ENCODE measurements around the gene MEI4.
"Not testable (repeated sequence)": the region's sequence is repeated elsewhere in the genome, so short reads cannot be mapped to it uniquely, and the experiment has no call there.

Gene MEI4

DNA sequence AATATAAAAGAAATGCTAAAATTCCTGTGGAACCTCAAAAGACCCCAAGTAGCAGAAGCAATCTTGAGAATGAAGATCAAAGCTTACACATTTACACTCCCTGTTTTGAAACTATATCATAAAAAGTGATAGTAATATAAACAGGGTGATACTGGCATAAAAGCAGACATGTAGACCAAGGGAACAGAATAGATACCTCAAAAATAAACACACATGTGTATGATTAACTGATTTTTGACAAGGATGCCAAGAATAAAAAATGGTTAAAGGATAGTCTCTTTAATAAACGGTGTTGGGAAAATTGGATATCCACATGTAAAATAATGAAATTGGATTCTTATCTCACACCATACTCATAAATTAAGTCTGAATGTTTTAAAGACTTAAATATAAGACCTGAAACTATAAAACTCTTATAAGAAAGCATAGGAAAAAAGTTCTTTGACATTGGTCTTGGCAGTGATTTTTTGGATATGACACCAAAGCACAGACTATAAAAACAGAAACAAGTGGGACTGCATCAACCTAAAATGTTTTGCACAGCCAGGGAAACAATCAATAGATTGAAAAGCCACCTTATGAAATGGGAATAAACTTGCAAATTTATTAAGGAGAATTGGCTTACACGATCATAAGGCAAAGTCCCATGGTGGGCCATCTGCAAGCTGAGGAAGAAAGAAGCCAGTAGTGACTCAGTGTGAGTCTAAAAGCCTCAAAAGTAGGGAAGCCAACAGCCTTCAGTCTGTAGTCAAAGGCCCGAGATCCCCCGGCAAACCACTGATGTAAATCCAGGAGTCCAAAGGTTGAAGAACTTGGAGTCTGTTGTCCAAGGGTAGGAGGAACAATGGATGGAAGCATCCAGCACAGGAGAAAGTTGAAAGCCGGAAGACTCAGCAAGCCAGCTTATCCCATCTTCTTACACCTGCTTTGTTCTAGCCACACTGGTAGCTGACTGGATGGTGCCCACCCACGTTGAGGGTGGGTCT is 144.3 kb downstream of the MEI4 start:
- Histone ChIP-seq H3K27me3 (no peaks in the 10 kb centered on the region), H3K27ac (no peak overlapping the region), H3K4me2 (no peak overlapping the region), H3K36me3 (no peaks in the 10 kb centered on the region), H3K4me3 (no peak overlapping the region), H3K9ac (no peak overlapping the region), H3K4me1 (no peaks in the 10 kb centered on the region), H4K20me1 (no peaks in the 10 kb centered on the region), H3K9me3 (peaks cover 8% of the 10 kb centered on the region; the same call in 1 of the 2 replicates)
- TF ChIP-seq Cebpa-rat (IDR thresholded peaks at IDR 0.05) = no peak

DNA sequence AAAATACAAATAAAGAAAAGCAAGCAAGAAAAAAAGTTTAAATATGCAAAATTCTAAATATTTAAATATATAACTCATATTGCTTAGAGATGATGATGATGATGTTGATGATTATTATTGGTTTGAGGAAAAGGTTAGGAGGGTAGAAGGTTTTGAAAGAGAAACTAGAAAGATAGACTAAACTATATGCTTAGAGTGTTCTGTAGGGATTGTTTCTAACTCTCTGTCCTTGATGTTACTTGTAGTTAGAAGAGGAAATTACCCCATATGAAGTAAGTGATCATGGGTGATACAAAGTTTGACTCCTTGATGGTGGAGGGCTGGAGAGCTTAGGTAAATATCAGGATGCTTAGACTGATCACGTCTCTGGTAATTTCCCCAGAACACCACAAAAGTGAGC is 159.5 kb downstream of the MEI4 start:
- H3K4me2 ChIP-seq = no peak overlapping the region

DNA sequence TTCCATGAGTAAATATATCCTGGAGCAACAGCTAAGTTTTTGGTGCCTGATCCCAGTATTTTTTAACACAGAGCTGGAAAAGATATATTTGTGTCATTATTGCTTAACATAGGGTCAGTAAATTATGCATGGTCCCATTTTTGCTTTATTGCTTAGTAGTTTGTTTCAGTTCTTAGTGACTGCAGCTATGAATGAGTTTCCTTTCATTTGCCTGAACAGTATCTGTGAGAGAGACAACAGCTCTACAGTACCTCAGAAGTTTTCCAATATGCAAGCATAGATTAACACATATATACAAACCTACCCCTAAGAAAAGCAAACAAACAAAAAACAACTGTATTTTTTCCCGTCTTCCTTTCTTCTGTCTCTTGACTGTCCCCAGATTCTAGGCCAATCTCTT is 160.3 kb downstream of the MEI4 start:
- no peaks in the 10 kb centered on the region for H3K36me3 ChIP-seq

More for the DNA sequence above, 159.5 kb downstream of the MEI4 start:
- no peaks in the 10 kb centered on the region for H3K4me1 ChIP-seq
- TF ChIP-seq Cebpa-rat (IDR thresholded peaks at IDR 0.05) = no peak
- H3K9ac ChIP-seq = no peak overlapping the region
- no peaks in the 10 kb centered on the region for H3K27me3 ChIP-seq
- H3K4me3 ChIP-seq = no peak overlapping the region
- no peak overlapping the region for H3K27ac ChIP-seq
- H4K20me1 ChIP-seq = no peaks in the 10 kb centered on the region
- no peaks in the 10 kb centered on the region for H3K9me3 ChIP-seq
- no peaks in the 10 kb centered on the region for H3K36me3 ChIP-seq

DNA sequence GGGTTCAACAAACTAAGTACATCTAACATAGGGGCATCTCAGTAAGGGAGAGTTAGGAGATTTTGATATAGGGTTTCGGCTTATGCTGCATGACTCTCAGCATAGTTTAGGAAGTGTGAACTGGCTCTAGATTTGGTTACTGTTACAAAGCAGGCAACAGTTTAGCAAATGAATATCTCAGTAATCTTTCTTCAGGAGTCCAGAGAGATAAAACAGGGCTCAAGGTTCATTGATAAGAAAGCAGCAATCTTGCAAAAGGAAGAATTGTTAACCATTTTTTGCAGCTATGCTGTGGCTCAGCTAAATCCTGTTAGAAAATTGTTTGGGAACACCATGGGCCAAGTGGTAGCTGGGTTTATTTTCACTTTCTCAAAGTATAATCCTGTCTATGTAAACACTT is 161.3 kb downstream of the MEI4 start:
- Histone ChIP-seq H4K20me1 (no peaks in the 10 kb centered on the region), H3K4me2 (no peak overlapping the region), H3K9me3 (no peaks in the 10 kb centered on the region), H3K27ac (no peak overlapping the region), H3K4me3 (no peak overlapping the region), H3K4me1 (no peaks in the 10 kb centered on the region), H3K36me3 (no peaks in the 10 kb centered on the region), H3K27me3 (no peaks in the 10 kb centered on the region), H3K9ac (no peak overlapping the region)
- TF ChIP-seq Cebpa-rat (IDR thresholded peaks at IDR 0.05) = no peak

More for the DNA sequence above, 160.3 kb downstream of the MEI4 start:
- TF ChIP-seq Cebpa-rat (IDR thresholded peaks at IDR 0.05) = no peak
- H3K4me3 ChIP-seq = no peak overlapping the region
- no peaks in the 10 kb centered on the region for H4K20me1 ChIP-seq
- H3K9ac ChIP-seq = no peak overlapping the region
- H3K27ac ChIP-seq = no peak overlapping the region
- H3K4me2 ChIP-seq = no peak overlapping the region
- no peaks in the 10 kb centered on the region for H3K9me3 ChIP-seq
- no peaks in the 10 kb centered on the region for H3K27me3 ChIP-seq
- no peaks in the 10 kb centered on the region for H3K4me1 ChIP-seq

DNA sequence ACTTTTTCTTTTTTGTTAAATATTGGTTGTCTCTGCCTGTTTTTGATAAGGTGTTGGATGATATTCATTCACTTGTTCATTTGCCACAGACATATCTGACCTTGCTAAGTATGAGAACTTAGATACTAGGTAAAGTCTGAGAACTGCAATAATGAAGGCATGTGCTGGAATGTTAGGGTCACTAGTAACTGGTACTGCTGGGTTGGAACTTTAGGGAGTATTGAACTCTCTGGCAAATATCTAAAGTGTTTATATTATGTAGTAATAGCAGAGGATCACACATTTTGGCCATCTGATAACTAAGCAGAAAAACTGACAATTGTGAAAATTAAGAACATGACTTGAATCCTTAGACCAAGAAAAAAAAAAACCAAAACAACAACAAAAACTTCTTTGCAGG is 162.7 kb downstream of the MEI4 start:
- no peak for TF ChIP-seq Cebpa-rat (IDR thresholded peaks at IDR 0.05)
- Histone ChIP-seq H3K27ac (no peak overlapping the region), H3K9me3 (no peaks in the 10 kb centered on the region), H3K36me3 (no peaks in the 10 kb centered on the region), H3K4me1 (no peaks in the 10 kb centered on the region), H3K4me3 (no peak overlapping the region), H4K20me1 (no peaks in the 10 kb centered on the region), H3K4me2 (no peak overlapping the region), H3K27me3 (no peaks in the 10 kb centered on the region), H3K9ac (no peak overlapping the region)

DNA sequence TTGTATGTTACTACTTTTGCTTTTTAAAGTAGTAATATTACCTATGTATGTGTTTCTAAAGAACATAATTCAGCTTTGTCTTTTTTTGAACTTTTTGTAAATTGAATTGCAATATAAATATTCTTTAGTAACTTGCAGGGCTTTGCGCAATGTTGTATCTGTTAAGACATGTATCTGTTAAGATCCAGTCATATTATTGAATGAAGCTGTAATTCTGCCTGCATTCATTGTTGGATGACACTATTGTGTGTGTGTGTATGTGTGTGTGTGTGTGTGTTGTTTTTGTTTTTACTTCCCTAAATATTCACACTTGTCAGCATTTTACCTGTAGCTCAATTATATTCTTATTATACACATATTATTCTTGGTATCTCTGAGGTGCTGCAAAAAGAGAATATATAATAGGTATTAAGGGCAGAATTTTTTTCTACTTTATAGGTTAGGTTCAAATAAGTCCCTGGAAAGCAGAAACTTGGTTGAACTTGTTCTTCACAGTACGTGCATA is 164.0 kb downstream of the MEI4 start:
- no peak for TF ChIP-seq Cebpa-rat (IDR thresholded peaks at IDR 0.05)
- Histone ChIP-seq H3K27ac (no peak overlapping the region), H3K4me2 (no peak overlapping the region)

DNA sequence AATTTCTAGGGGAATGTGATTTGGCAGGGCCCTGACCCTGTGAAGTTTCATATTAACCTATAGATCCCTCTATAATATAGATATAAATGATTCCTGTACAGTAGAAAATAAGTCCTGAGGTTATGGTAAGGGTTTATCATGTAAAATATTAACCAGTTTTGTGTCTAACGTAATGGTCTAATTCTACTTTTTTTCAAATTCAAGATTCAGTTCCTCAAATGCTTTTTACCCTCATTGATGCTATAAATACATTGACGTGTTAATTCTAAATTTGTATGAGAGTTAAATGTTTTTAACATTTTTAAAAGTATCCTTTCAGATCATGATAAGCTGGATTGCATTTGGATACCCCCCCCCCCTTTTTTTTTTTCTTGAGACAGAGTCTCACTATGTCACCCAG is 169.4 kb downstream of the MEI4 start:
- Histone ChIP-seq H3K9ac (no peak overlapping the region), H3K9me3 (no peaks in the 10 kb centered on the region), H3K27ac (no peak overlapping the region), H3K36me3 (no peaks in the 10 kb centered on the region), H3K4me1 (no peaks in the 10 kb centered on the region), H4K20me1 (no peaks in the 10 kb centered on the region), H3K27me3 (no peaks in the 10 kb centered on the region), H3K4me2 (no peak overlapping the region), H3K4me3 (no peak overlapping the region)
- TF ChIP-seq Cebpa-rat (IDR thresholded peaks at IDR 0.05) = no peak

More for the DNA sequence above, 164.0 kb downstream of the MEI4 start:
- H3K27me3 ChIP-seq = no peaks in the 10 kb centered on the region
- H3K36me3 ChIP-seq = no peaks in the 10 kb centered on the region
- no peaks in the 10 kb centered on the region for H4K20me1 ChIP-seq
- no peak overlapping the region for H3K4me3 ChIP-seq
- H3K9ac ChIP-seq = no peak overlapping the region
- H3K9me3 ChIP-seq = no peaks in the 10 kb centered on the region
- no peaks in the 10 kb centered on the region for H3K4me1 ChIP-seq

DNA sequence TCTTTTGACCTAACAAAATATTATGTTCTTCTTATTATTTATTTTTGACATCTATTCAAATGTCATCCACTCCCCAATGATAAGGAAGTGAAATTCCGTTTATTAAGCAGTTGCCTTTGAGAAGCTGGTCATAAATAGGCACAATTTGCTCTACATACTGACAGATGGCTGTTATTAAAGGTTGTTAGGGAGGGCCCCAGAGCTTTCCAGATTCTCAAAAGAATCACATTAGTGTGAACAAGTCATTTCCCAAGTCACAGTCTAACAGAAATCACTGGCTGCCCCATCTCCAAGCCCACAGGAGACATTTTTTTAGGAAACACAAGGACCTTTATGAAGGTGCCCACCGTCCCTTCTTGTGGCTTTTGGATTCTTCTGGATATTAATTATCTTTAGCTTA is 172.4 kb downstream of the MEI4 start:
- no peaks in the 10 kb centered on the region for H3K27me3 ChIP-seq
- H3K4me1 ChIP-seq = no peaks in the 10 kb centered on the region
- no peak overlapping the region for H3K9ac ChIP-seq
- no peaks in the 10 kb centered on the region for H3K9me3 ChIP-seq
- no peak overlapping the region for H3K27ac ChIP-seq
- no peaks in the 10 kb centered on the region for H4K20me1 ChIP-seq
- H3K36me3 ChIP-seq = no peaks in the 10 kb centered on the region
- H3K4me2 ChIP-seq = no peak overlapping the region
- no peak for TF ChIP-seq Cebpa-rat (IDR thresholded peaks at IDR 0.05)
- no peak overlapping the region for H3K4me3 ChIP-seq

DNA sequence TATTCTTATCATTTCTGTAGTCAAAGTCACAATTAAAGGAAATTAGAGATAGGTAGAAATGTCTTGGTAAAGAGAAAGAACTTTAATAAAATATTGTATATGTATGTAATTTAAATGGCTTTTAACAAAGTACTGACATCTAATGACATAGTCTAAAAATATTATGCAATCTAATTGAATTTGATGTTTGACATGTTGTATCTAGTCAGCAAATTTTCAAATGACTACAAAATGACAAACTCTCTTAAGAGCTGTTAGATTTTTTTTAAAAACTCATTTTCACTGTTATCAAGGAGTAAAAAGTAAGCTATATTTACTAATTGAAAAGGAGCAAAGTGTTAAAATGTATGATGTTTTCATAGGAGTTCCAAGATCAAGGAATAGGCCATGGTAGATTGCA is 176.9 kb downstream of the MEI4 start:
- Histone ChIP-seq H3K4me1 (no peaks in the 10 kb centered on the region), H3K4me2 (no peak overlapping the region)
- no peak for TF ChIP-seq Cebpa-rat (IDR thresholded peaks at IDR 0.05)

DNA sequence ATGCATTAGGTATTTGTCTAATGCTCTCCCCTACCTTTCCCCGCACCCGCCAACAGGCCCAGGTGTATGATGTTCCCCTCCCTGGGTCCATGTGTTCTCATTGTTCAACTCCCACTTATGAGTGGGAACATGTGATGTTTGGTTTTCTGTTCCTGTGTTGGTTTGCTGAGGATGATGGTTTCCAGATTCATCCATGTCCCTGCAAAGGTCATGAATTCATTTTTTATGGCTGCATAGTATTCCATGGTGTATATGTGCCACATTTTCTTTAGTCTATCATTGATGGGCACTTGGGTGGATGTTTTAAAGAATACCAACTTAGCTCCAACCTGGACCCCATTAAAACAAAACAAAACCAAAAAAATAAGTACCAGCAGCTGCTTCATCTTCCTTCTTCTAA is 180.9 kb downstream of the MEI4 start:
- not testable (repeated sequence) for H3K4me2 ChIP-seq, H3K27ac ChIP-seq, H4K20me1 ChIP-seq

More for the DNA sequence above, 176.9 kb downstream of the MEI4 start:
- Histone ChIP-seq H3K36me3 (no peaks in the 10 kb centered on the region), H3K9ac (no peak overlapping the region), H3K9me3 (no peaks in the 10 kb centered on the region), H4K20me1 (no peaks in the 10 kb centered on the region), H3K27me3 (no peaks in the 10 kb centered on the region), H3K4me3 (no peak overlapping the region), H3K27ac (no peak overlapping the region)

More for the DNA sequence above, 180.9 kb downstream of the MEI4 start:
- not testable (repeated sequence) for H3K36me3 ChIP-seq, H3K9ac ChIP-seq, H3K9me3 ChIP-seq, H3K4me1 ChIP-seq, H3K27me3 ChIP-seq, H3K4me3 ChIP-seq

All from BLaER1 (cell line).